Rectal smooth muscle tissue (tissue), 1 donor: Measurements from ENCODE around the gene MACROD2.
A peak's percentile ranks its signal among the peaks of the same experiment; 100 is the strongest.

Source experiments
- H3K27ac ChIP-seq: one replicate; pipeline ENCODE4 v1.7.0; 2013; ENCODE audit warnings: low read depth, low read length, inconsistent platforms
- H3K27me3 ChIP-seq: one replicate; pipeline ENCODE4 v1.7.0; 2013; ENCODE audit warnings: low read length; ENCODE audit not compliant: control insufficient read depth, insufficient read depth
- H3K36me3 ChIP-seq: one replicate; pipeline ENCODE4 v1.7.0; 2013; ENCODE audit warnings: low read length; ENCODE audit not compliant: control insufficient read depth, insufficient read depth
- H3K4me1 ChIP-seq: one replicate; pipeline ENCODE4 v1.7.0; 2013; ENCODE audit warnings: low read length; ENCODE audit not compliant: control insufficient read depth, insufficient read depth
- H3K4me3 ChIP-seq: one replicate; pipeline ENCODE4 v1.7.0; 2013; ENCODE audit warnings: low read length
- H3K9ac ChIP-seq: one replicate; pipeline ENCODE4 v1.7.0; 2013; ENCODE audit warnings: low read length

Gene MACROD2

GRCh38 chr20:14888134-14888533 is 892.8 kb downstream of the MACROD2 start:
- Histone ChIP-seq H3K36me3 (no peaks in the 10 kb centered on the region), H3K27ac (no peak overlapping the region), H3K9ac (no peak overlapping the region), H3K4me3 (no peak overlapping the region), H3K27me3 (no peaks in the 10 kb centered on the region), H3K4me1 (peaks cover 2% of the 10 kb centered on the region)

- Histone ChIP-seq H3K27me3 (no peaks in the 10 kb centered on the region), H3K4me1 (peaks cover 2% of the 10 kb centered on the region), H3K4me3 (no peak overlapping the region), H3K9ac (no peak overlapping the region), H3K36me3 (no peaks in the 10 kb centered on the region), H3K27ac (no peak overlapping the region)
Observed at GRCh38 chr20:14889496-14890255, 894.4 kb downstream of the MACROD2 start.

- Histone ChIP-seq H3K4me1 (peaks cover 2% of the 10 kb centered on the region), H3K9ac (no peak overlapping the region), H3K4me3 (no peak overlapping the region), H3K27me3 (no peaks in the 10 kb centered on the region), H3K36me3 (no peaks in the 10 kb centered on the region), H3K27ac (no peak overlapping the region)
Observed at GRCh38 chr20:14890713-14891112, 895.4 kb downstream of the MACROD2 start.

- Histone ChIP-seq H3K27me3 (no peaks in the 10 kb centered on the region), H3K4me3 (no peak overlapping the region), H3K9ac (no peak overlapping the region), H3K36me3 (no peaks in the 10 kb centered on the region), H3K27ac (no peak overlapping the region), H3K4me1 (peaks cover 2% of the 10 kb centered on the region)
Observed at GRCh38 chr20:14892782-14893181, 897.5 kb downstream of the MACROD2 start.

GRCh38 chr20:14896569-14896968 is 901.3 kb downstream of the MACROD2 start:
- Histone ChIP-seq H3K27ac (no peak overlapping the region), H3K9ac (no peak overlapping the region), H3K27me3 (no peaks in the 10 kb centered on the region), H3K4me3 (no peak overlapping the region), H3K36me3 (no peaks in the 10 kb centered on the region), H3K4me1 (no peaks in the 10 kb centered on the region)

- Histone ChIP-seq H3K4me3 (no peak overlapping the region), H3K9ac (no peak overlapping the region), H3K27ac (no peak overlapping the region), H3K4me1 (no peaks in the 10 kb centered on the region), H3K27me3 (no peaks in the 10 kb centered on the region), H3K36me3 (no peaks in the 10 kb centered on the region)
Observed at GRCh38 chr20:14897608-14898007, 902.3 kb downstream of the MACROD2 start.

GRCh38 chr20:14902432-14903089 is 907.2 kb downstream of the MACROD2 start:
- Histone ChIP-seq H3K27ac (no peak overlapping the region), H3K4me1 (no peaks in the 10 kb centered on the region), H3K9ac (no peak overlapping the region), H3K4me3 (no peak overlapping the region), H3K27me3 (no peaks in the 10 kb centered on the region), H3K36me3 (no peaks in the 10 kb centered on the region)

- no peaks in the 10 kb centered on the region for H3K27me3 ChIP-seq
- no peak overlapping the region for H3K27ac ChIP-seq
- H3K9ac ChIP-seq = no peak overlapping the region
- no peak overlapping the region for H3K4me3 ChIP-seq
- H3K4me1 ChIP-seq = no peaks in the 10 kb centered on the region
- H3K36me3 ChIP-seq = no peaks in the 10 kb centered on the region
Observed at GRCh38 chr20:14906908-14907434, 911.7 kb downstream of the MACROD2 start.

- Histone ChIP-seq H3K27ac (no peak overlapping the region), H3K36me3 (no peaks in the 10 kb centered on the region), H3K9ac (no peak overlapping the region), H3K27me3 (no peaks in the 10 kb centered on the region), H3K4me3 (no peak overlapping the region), H3K4me1 (no peaks in the 10 kb centered on the region)
Observed at GRCh38 chr20:14910126-14910525, 914.8 kb downstream of the MACROD2 start.

- Histone ChIP-seq H3K36me3 (no peaks in the 10 kb centered on the region), H3K27ac (no peak overlapping the region), H3K27me3 (no peaks in the 10 kb centered on the region), H3K9ac (no peak overlapping the region), H3K4me3 (no peak overlapping the region), H3K4me1 (no peaks in the 10 kb centered on the region)
Observed at GRCh38 chr20:14913896-14914620, 918.7 kb downstream of the MACROD2 start.

GRCh38 chr20:14914633-14915032 is 919.3 kb downstream of the MACROD2 start:
- Histone ChIP-seq H3K4me1 (no peaks in the 10 kb centered on the region), H3K9ac (no peak overlapping the region), H3K4me3 (no peak overlapping the region), H3K27ac (no peak overlapping the region), H3K36me3 (no peaks in the 10 kb centered on the region), H3K27me3 (no peaks in the 10 kb centered on the region)

GRCh38 chr20:14915356-14915755 is 920.0 kb downstream of the MACROD2 start:
- H3K27me3 ChIP-seq = no peaks in the 10 kb centered on the region
- H3K36me3 ChIP-seq = no peaks in the 10 kb centered on the region
- no peaks in the 10 kb centered on the region for H3K4me1 ChIP-seq
- H3K4me3 ChIP-seq = peak overlapping the region; percentile 6
- peak overlapping the region; percentile 33 for H3K27ac ChIP-seq
- H3K9ac ChIP-seq = no peak overlapping the region
